Heart left ventricle (tissue), 13 donors: ENCODE data around the gene ZNF488.

ENCODE experiments used
- CTCF ChIP-seq, 12 donors: fragments of 200-600 bp; sonication (generic) in 4 of 12; IDR thresholded peaks; one replicate each; pipeline versions ENCODE4 v1.5.0 to v1.8.0; 2018 to 2022; ENCODE audit warnings: antibody characterized with exemption in 12 of 12, mild to moderate bottlenecking in 5 of 12
- POLR2A ChIP-seq, 2 donors: fragments of 450-650 bp; IDR thresholded peaks; one replicate each; pipeline ENCODE4 v1.6.1; 2017; ENCODE audit warnings: antibody characterized with exemption in 2 of 2, mild to moderate bottlenecking in 2 of 2, moderate library complexity in 2 of 2
- donor health status: ischemic (EF 13 %, LVEDD 7.1; RV severe dilation, severe dysfunction).
- donor health status: DM: no; HTN: yes; CAD: no.
- donor health status: DM: no; HTN: no; CAD: no.
- donor health status: ischemic (EF 25% LVEDD 6.9; RV normal size, moderate dysfunction).
- donor health status: ischemic (EF 25% LVEDD 5.7; RV mildly dilated, moderate dysfunction).
- donor health status: ischemic (EF 35%, LVEDD 5.7; RV mildly dilated, moderate dysfunction).
- donor health status: nonischemic (EF 11% LVEDD 7.7; RV severe dilation, severe dysfunction).
- donor health status: DM: yes; HTN: yes; CAD: no.
- donor health status: PGD.
- donor health status: ischemic (EF 29% LVEDD 5.4; RV normal size, mild dysfunction).
- donor health status: nonischemic (EF 23%, LVEDD 6.1; RV moderate dilation, normal function).

DNA sequence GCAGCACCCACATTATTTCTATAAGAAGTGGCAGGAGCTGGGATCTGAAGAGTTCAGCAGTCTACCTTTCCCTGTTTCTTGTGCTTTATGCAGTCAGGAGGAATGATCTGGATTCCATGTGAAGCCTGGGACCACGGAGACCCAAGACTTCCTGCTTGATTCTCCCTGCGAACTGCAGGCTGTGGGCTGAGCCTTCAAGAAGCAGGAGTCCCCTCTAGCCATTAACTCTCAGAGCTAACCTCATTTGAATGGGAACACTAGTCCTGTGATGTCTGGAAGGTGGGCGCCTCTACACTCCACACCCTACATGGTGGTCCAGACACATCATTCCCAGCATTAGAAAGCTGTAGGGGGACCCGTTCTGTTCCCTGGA lies 36.8 kb downstream of the ZNF488 start:
- TF ChIP-seq CTCF (IDR thresholded peaks at IDR 0.05) (no peak), POLR2A (IDR thresholded peaks at IDR 0.05) (no peak)
